ENCODE measurements around the gene GAL3ST1.

GRCh38 chr22:30526656-30527055 lies 47.8 kb downstream of the GAL3ST1 start:
- TF ChIP-seq GABPA (IDR thresholded peaks at IDR 0.05 in 1 of 2, conservative IDR thresholded peaks at IDR 0.05 in 1 of 2), result no peak
- TF ChIP-seq CTCF (IDR thresholded peaks at IDR 0.05; ENCODE audit: low read depth, low read length, missing input control), result no peak
- TF ChIP-seq RAD21 (IDR thresholded peaks at IDR 0.05), result no peak
- no peak for TF ChIP-seq JUND (IDR thresholded peaks at IDR 0.05)
- TF ChIP-seq SP1 (IDR thresholded peaks at IDR 0.05), result no peak
- TF ChIP-seq REST (IDR thresholded peaks at IDR 0.05), result no peak
- no peak for TF ChIP-seq HNF4A (conservative IDR thresholded peaks at IDR 0.05)
- TF ChIP-seq, protein P1, sequence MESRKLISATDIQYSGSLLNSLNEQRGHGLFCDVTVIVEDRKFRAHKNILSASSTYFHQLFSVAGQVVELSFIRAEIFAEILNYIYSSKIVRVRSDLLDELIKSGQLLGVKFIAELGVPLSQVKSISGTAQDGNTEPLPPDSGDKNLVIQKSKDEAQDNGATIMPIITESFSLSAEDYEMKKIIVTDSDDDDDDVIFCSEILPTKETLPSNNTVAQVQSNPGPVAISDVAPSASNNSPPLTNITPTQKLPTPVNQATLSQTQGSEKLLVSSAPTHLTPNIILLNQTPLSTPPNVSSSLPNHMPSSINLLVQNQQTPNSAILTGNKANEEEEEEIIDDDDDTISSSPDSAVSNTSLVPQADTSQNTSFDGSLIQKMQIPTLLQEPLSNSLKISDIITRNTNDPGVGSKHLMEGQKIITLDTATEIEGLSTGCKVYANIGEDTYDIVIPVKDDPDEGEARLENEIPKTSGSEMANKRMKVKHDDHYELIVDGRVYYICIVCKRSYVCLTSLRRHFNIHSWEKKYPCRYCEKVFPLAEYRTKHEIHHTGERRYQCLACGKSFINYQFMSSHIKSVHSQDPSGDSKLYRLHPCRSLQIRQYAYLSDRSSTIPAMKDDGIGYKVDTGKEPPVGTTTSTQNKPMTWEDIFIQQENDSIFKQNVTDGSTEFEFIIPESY (IDR thresholded peaks at IDR 0.05), result no peak

All from liver (tissue), 3 donors.